Activated naive CD4-positive, alpha-beta T cell treated with anti-CD3 and anti-CD28 coated beads, Interleukin-2, amount 10 ng/mL, durations not matched to agents 7 days and 5 days (primary cell): ENCODE results near the gene C9orf57.
"Not testable (repeated sequence)": the region's sequence is repeated elsewhere in the genome, so short reads cannot be mapped to it uniquely, and the experiment has no call there.

ENCODE experiments used
- CTCF ChIA-PET: fragments of 350-600 bp; sonication (Branson Sonifier 250); formaldehyde crosslinking; loops from one replicate; lab custom pipeline; 2021; ENCODE audit warnings: antibody characterized with exemption; lab: Charles Lee
- DNase-seq: peaks from one replicate; pipeline ENCODE4 v3.0.0-alpha.2; 2020
- H3K27ac Mint-ChIP-seq: one replicate; pipeline ENCODE4 v1.8.0; 2021; ENCODE audit warnings: mild to moderate bottlenecking, moderate library complexity, mixed read lengths
- H3K27me3 Mint-ChIP-seq: one replicate; pipeline ENCODE4 v1.8.0; 2021; ENCODE audit warnings: mild to moderate bottlenecking, mixed read lengths
- H3K36me3 Mint-ChIP-seq: one replicate; pipeline ENCODE4 v1.8.0; 2021; ENCODE audit warnings: mixed read lengths
- H3K4me1 Mint-ChIP-seq: one replicate; pipeline ENCODE4 v1.8.0; 2021; ENCODE audit warnings: mixed read lengths
- H3K4me3 Mint-ChIP-seq: one replicate; pipeline ENCODE4 v1.8.0; 2021; ENCODE audit warnings: mild to moderate bottlenecking, moderate library complexity, mixed read lengths
- H3K9me3 Mint-ChIP-seq: one replicate; pipeline ENCODE4 v1.8.0; 2021; ENCODE audit warnings: mixed read lengths

Gene C9orf57

GRCh38 chr9:72041775-72042194, 18.6 kb downstream of the C9orf57 start:
- no peak for DNase-seq
- Mint-ChIP-seq H3K4me3 (no peak overlapping the region), H3K27ac (no peak overlapping the region), H3K4me1 (peaks cover 3% of the 10 kb centered on the region), H3K9me3 (no peaks in the 10 kb centered on the region), H3K36me3 (no peaks in the 10 kb centered on the region), H3K27me3 (peaks cover 28% of the 10 kb centered on the region)
- CTCF ChIA-PET, result interaction anchor here (0.9 kb wide), 1 partner anchor 28 kb away, joined by 3 read pairs; no protein-coding TSS in a partner anchor

DNA sequence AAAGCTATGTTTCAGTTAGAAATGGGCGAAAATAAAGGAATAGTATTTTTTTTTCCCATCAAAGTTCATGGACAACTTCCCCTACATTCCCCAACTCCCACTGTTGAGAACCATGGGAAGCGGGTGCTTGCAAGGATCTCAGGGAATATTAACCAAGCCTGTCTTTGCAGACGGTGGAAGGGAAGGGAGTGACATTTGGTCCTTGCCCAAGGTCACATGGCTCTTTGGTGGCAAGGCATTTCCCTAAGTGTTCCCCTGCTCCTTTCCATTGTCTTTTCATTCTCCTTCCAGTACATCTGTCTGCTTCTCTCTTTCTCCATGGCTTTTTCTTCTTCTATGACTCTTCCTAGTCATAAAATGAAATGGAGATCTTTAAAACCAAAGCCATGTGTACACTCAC, 19.0 kb downstream of the C9orf57 start:
- Mint-ChIP-seq H3K9me3 (no peaks in the 10 kb centered on the region), H3K4me3 (no peak overlapping the region), H3K27ac (no peak overlapping the region), H3K27me3 (peaks cover 28% of the 10 kb centered on the region), H3K4me1 (peaks cover 3% of the 10 kb centered on the region), H3K36me3 (no peaks in the 10 kb centered on the region)
- DNase-seq, result no peak
- CTCF ChIA-PET, result interaction anchor here (0.9 kb wide), 1 partner anchor 28 kb away, joined by 3 read pairs; no protein-coding TSS in a partner anchor

GRCh38 chr9:72039532-72039931, 20.9 kb downstream of the C9orf57 start:
- no peaks in the 10 kb centered on the region for H3K9me3 Mint-ChIP-seq

DNA sequence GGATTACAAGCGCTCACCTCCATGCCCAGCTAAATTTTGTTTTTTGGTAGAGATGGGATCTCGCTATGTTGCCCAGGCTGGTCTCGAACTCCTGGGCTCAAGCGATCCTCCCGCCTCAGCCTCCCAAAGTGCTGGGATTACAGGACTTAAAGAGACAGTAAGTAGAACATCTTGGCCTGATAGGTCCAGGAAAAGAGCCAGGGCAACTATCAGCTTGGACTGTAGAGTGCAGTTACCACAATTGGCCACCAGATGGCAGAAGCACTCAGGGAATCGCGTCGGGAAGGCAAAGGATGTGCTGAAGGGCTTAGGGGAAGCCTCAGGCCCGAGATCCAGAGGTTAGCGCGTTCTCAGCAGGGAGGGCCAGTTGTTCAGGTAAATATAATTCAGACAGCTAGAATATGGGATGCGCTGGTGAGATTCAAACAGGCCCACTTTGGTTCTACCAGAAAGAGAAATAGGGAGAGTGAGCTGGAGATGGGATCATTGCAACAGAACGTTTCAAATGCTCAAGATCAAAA, 21.5 kb downstream of the C9orf57 start:
- Mint-ChIP-seq H3K27ac (no peak overlapping the region), H3K27me3 (peaks cover 28% of the 10 kb centered on the region), H3K4me3 (no peak overlapping the region), H3K4me1 (peaks cover 3% of the 10 kb centered on the region), H3K36me3 (no peaks in the 10 kb centered on the region), H3K9me3 (no peaks in the 10 kb centered on the region)
- CTCF ChIA-PET, result interaction anchor here (0.6 to 5.1 kb wide), 37 partner anchors 9 to 983 kb away, joined by 3 to 79 read pairs (median 3); no protein-coding TSS in a partner anchor
- DNase-seq, result peak; percentile 72

More at GRCh38 chr9:72039532-72039931, 20.9 kb downstream of the C9orf57 start:
- peaks cover 28% of the 10 kb centered on the region for H3K27me3 Mint-ChIP-seq
- H3K36me3 Mint-ChIP-seq, result no peaks in the 10 kb centered on the region
- no peak overlapping the region for H3K4me3 Mint-ChIP-seq
- no peak overlapping the region for H3K27ac Mint-ChIP-seq
- DNase-seq, result no peak
- peaks cover 3% of the 10 kb centered on the region for H3K4me1 Mint-ChIP-seq
- CTCF ChIA-PET, result interaction anchor here (0.6 to 5.1 kb wide), 32 partner anchors 9 to 982 kb away, joined by 3 to 79 read pairs (median 4); no protein-coding TSS in a partner anchor

- no peak for DNase-seq
- Mint-ChIP-seq H3K36me3 (no peaks in the 10 kb centered on the region), H3K27me3 (peaks cover 28% of the 10 kb centered on the region), H3K4me1 (peaks cover 3% of the 10 kb centered on the region), H3K9me3 (no peaks in the 10 kb centered on the region), H3K4me3 (no peak overlapping the region), H3K27ac (no peak overlapping the region)
- CTCF ChIA-PET, result interaction anchor here (0.8 to 5.1 kb wide), 30 partner anchors 8 to 984 kb away, joined by 3 to 79 read pairs (median 4); no protein-coding TSS in a partner anchor
These were observed 22.0 kb downstream of the C9orf57 start for GRCh38 chr9:72038408-72038807.

DNA sequence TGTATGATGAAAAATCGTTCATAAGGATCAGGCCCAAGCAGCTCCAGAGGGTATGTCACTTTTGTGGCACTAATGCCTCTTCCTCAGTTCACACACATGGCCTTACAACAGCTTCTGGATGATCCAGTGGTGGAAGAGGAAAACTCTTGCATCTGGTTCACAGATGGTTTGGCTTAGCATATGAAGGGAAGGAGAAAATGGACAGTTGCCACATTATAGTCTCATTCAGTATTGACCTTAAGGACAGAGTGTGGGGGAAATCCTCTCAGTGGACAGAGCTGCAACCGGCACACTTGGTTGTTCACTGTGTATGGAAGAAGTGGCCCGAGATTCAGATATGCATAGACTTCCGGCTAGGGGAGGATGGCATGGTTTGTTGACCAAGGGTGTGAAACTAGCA, 22.8 kb downstream of the C9orf57 start:
- no peak overlapping the region for H3K4me3 Mint-ChIP-seq
- H3K36me3 Mint-ChIP-seq, result no peaks in the 10 kb centered on the region
- CTCF ChIA-PET, result interaction anchor here (1.1 to 5.1 kb wide), 5 partner anchors 13 to 785 kb away, joined by 3 to 79 read pairs (median 11); no protein-coding TSS in a partner anchor
- peaks cover 3% of the 10 kb centered on the region for H3K4me1 Mint-ChIP-seq
- DNase-seq, result no peak
- H3K27me3 Mint-ChIP-seq, result peaks cover 22% of the 10 kb centered on the region
- no peaks in the 10 kb centered on the region for H3K9me3 Mint-ChIP-seq
- no peak overlapping the region for H3K27ac Mint-ChIP-seq

- H3K4me3 Mint-ChIP-seq, result no peak overlapping the region
- no peak overlapping the region for H3K27ac Mint-ChIP-seq
- peaks cover 5% of the 10 kb centered on the region for H3K27me3 Mint-ChIP-seq
- H3K9me3 Mint-ChIP-seq, result no peaks in the 10 kb centered on the region
- H3K4me1 Mint-ChIP-seq, result peaks cover 2% of the 10 kb centered on the region
- DNase-seq, result no peak
- no peaks in the 10 kb centered on the region for H3K36me3 Mint-ChIP-seq
- CTCF ChIA-PET, result interaction anchor here (1.2 to 2.2 kb wide), 2 partner anchors 8 to 224 kb away, joined by 6 to 10 read pairs; no protein-coding TSS in a partner anchor
These were observed 29.6 kb downstream of the C9orf57 start for GRCh38 chr9:72030767-72031166.

GRCh38 chr9:72029986-72030385, 30.4 kb downstream of the C9orf57 start:
- Mint-ChIP-seq H3K4me3 (no peak overlapping the region), H3K4me1 (peaks cover 3% of the 10 kb centered on the region), H3K27ac (no peak overlapping the region), H3K9me3 (no peaks in the 10 kb centered on the region), H3K27me3 (peaks cover 5% of the 10 kb centered on the region), H3K36me3 (no peaks in the 10 kb centered on the region)
- CTCF ChIA-PET, result interaction anchor here (1.2 to 2.2 kb wide), 2 partner anchors 9 to 223 kb away, joined by 6 to 10 read pairs; no protein-coding TSS in a partner anchor
- DNase-seq, result no peak

DNA sequence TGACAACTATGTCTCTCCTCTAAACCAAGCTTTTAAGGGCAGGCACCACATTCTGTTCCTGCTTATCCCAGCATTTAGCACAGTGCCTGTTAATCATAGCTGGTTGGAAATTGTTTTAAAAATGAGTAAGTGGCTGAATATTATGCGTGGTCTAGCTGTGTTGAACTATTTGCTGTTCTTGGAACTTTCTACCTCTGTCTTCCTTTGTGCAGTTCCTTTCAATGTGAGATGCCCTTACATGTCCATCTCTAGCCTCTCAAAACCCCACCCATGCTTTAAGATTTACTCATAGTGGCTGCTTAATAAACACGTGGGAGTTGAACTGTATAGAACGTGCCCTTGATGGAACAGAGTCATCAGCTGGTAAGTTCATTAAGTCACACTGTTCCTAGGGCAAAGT, 34.5 kb downstream of the C9orf57 start:
- Mint-ChIP-seq H3K27ac (no peak overlapping the region), H3K4me3 (no peak overlapping the region), H3K36me3 (no peaks in the 10 kb centered on the region), H3K27me3 (peaks cover 5% of the 10 kb centered on the region), H3K4me1 (peaks cover 5% of the 10 kb centered on the region), H3K9me3 (no peaks in the 10 kb centered on the region)
- CTCF ChIA-PET, result interaction anchor here (0.9 to 7.5 kb wide), 21 partner anchors 9 to 741 kb away, joined by 3 to 109 read pairs (median 5); no protein-coding TSS in a partner anchor
- no peak for DNase-seq

DNA sequence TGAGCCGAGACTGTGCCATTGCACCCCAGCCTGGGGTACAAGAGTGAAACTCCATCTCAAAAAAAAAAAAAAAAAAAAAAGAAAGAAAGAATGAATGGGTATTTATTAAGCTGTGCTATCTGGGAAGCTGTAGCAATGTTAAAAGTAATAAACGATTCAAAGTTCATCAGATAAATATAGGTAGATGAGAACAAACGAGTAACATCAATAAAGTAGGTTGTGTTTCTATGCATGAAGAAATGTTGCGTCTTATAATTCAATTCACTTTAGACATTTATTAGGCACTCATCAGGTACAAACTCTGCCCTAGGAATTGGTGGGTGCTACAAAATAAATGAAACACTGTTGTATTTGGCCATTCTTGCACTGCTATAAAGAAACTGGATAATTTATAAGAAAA, 36.8 kb downstream of the C9orf57 start:
- DNase-seq, result no peak
- Mint-ChIP-seq H3K4me3 (no peak overlapping the region), H3K4me1 (peaks cover 5% of the 10 kb centered on the region), H3K9me3 (no peaks in the 10 kb centered on the region), H3K36me3 (no peaks in the 10 kb centered on the region), H3K27me3 (no peaks in the 10 kb centered on the region), H3K27ac (no peak overlapping the region)
- CTCF ChIA-PET, result interaction anchor here (0.6 to 7.5 kb wide), 8 partner anchors 10 to 739 kb away, joined by 3 to 109 read pairs (median 10); no protein-coding TSS in a partner anchor

- H3K27me3 Mint-ChIP-seq, result no peaks in the 10 kb centered on the region
- DNase-seq, result no peak
- H3K9me3 Mint-ChIP-seq, result no peaks in the 10 kb centered on the region
- no peak overlapping the region for H3K4me3 Mint-ChIP-seq
- CTCF ChIA-PET, result interaction anchor here (0.9 to 7.5 kb wide), 5 partner anchors 10 to 239 kb away, joined by 3 to 109 read pairs (median 4); no protein-coding TSS in a partner anchor
- no peaks in the 10 kb centered on the region for H3K36me3 Mint-ChIP-seq
- no peak overlapping the region for H3K27ac Mint-ChIP-seq
- peaks cover 5% of the 10 kb centered on the region for H3K4me1 Mint-ChIP-seq
These were observed 37.6 kb downstream of the C9orf57 start for GRCh38 chr9:72022841-72023240.

DNA sequence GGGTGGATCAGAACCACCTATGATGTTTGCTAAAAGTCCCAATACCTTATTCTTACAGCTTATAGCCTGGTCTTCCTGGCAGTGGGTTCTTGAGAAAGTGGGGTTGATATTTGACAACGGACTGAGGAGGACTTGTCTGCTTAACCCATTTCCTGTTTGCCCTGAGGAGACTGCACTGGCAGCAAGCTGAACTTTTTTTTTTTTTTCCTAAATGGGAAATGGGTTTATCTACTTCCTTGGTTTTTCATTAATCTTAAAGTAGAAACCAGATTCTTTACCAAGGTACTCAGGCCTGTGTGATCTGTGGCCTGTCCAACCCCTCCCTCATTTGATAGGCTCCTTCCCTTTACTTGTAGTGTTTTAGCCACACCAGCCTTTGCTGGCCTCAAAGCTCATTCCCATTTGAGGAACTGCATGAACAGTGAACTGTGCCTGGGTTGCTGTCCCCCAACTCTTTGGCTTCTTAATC, 47.1 kb downstream of the C9orf57 start:
- peaks cover 8% of the 10 kb centered on the region for H3K4me1 Mint-ChIP-seq
- no peak for DNase-seq
- H3K27me3 Mint-ChIP-seq, result no peaks in the 10 kb centered on the region
- H3K36me3 Mint-ChIP-seq, result no peaks in the 10 kb centered on the region
- CTCF ChIA-PET, result interaction anchor here (0.7 to 2.4 kb wide), 6 partner anchors 10 to 206 kb away, joined by 3 to 8 read pairs (median 4); no protein-coding TSS in a partner anchor
- H3K9me3 Mint-ChIP-seq, result no peaks in the 10 kb centered on the region
- no peak overlapping the region for H3K4me3 Mint-ChIP-seq
- H3K27ac Mint-ChIP-seq, result no peak overlapping the region

- H3K27ac Mint-ChIP-seq, result no peak overlapping the region
- CTCF ChIA-PET, result interaction anchor here (0.7 to 2.4 kb wide), 4 partner anchors 11 to 14 kb away, joined by 3 to 8 read pairs (median 4); no protein-coding TSS in a partner anchor
- no peak overlapping the region for H3K4me3 Mint-ChIP-seq
- DNase-seq, result no peak
- H3K4me1 Mint-ChIP-seq, result peaks cover 8% of the 10 kb centered on the region
- no peaks in the 10 kb centered on the region for H3K9me3 Mint-ChIP-seq
- no peaks in the 10 kb centered on the region for H3K27me3 Mint-ChIP-seq
- no peaks in the 10 kb centered on the region for H3K36me3 Mint-ChIP-seq
These were observed 47.8 kb downstream of the C9orf57 start for GRCh38 chr9:72012646-72013045.

DNA sequence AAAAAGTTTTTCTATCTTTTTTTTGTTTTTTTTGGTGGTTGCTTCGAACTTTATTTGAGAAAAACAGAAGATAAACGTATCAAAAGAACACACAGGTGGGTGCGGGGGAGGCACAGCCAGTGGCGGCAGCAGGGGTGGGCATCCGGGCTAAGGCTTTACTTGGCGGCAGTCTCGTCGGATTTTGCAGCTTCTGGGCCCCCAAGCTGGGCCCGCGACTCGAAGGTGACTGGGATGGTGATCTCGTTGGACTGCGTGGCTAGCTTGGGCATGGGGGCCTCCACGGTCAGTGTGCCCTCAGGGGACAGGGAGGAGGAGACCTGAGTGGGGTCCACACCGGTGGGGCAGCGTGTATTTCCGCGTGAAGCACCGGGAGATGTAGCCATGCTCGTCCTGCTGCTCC, 52.7 kb downstream of the C9orf57 start:
- H3K9me3 Mint-ChIP-seq, H3K27ac Mint-ChIP-seq, DNase-seq, H3K4me3 Mint-ChIP-seq, H3K36me3 Mint-ChIP-seq, CTCF ChIA-PET, H3K4me1 Mint-ChIP-seq, H3K27me3 Mint-ChIP-seq: not testable (repeated sequence)
